Activated B cell treated with CpG ODN at 0.5 μM for 24 hours (primary cell): ENCODE measurements around the gene MOGAT2. TPM values are rescaled to one million over a fixed set of nuclear protein-coding genes. Genes with fewer than 3 reads are reported as not detected.

Experiments used
- ATAC-seq: fragments of 200-7000 bp; cut with Tn5 transposase; one replicate; pipeline ENCODE4 v1.10.0; 2021; ENCODE audit warnings: low read depth, mild to moderate bottlenecking, moderate library complexity
- CTCF ChIA-PET: fragments of 350-600 bp; sonication (Branson Sonifier 250); formaldehyde crosslinking; loops from one replicate; lab custom pipeline; 2021; ENCODE audit warnings: antibody characterized with exemption; lab: Charles Lee
- POLR2A ChIA-PET: fragments of 350-600 bp; sonication (Branson Sonifier 250); formaldehyde crosslinking; loops from one replicate; lab custom pipeline; 2021; ENCODE audit warnings: antibody characterized with exemption; lab: Charles Lee
- DNase-seq: peaks from one replicate; pipeline ENCODE4 v3.0.0; 2022
- H3K27ac Mint-ChIP-seq: one replicate; pipeline ENCODE4 v1.8.0; 2020; ENCODE audit warnings: mixed read lengths
- H3K27me3 Mint-ChIP-seq: one replicate; pipeline ENCODE4 v1.8.0; 2021; ENCODE audit warnings: mixed read lengths
- H3K36me3 Mint-ChIP-seq: one replicate; pipeline ENCODE4 v1.8.0; 2021; ENCODE audit warnings: low read depth, mixed read lengths
- H3K4me1 Mint-ChIP-seq: one replicate; pipeline ENCODE4 v1.8.0; 2021; ENCODE audit warnings: mixed read lengths
- H3K4me3 Mint-ChIP-seq: one replicate; pipeline ENCODE4 v1.8.0; 2020; ENCODE audit warnings: mild to moderate bottlenecking, mixed read lengths
- H3K9me3 Mint-ChIP-seq: one replicate; pipeline ENCODE4 v1.8.0; 2020; ENCODE audit warnings: mixed read lengths
- CTCF ChIP-seq: fragments of 200-600 bp; IDR thresholded peaks from one replicate; pipeline ENCODE4 v1.8.0; 2022; ENCODE audit warnings: antibody characterized with exemption, mild to moderate bottlenecking
- intact Hi-C: fragments of 100-400 bp; cut with micrococcal nuclease; formaldehyde crosslinking; loops from one replicate; pipeline ENCODE4 v1.15.1; 2024
- total RNA-seq: library from RNA; stranded (reverse); gene quantifications from 2 replicates; pipeline ENCODE4 v1.2.3, GENCODE V29; 2022

The MOGAT2 gene
- total RNA-seq, 1 donor from 2014 or later: 0.22 TPM

GRCh38 chr11:75725547-75726320 is 8.1 kb downstream of the MOGAT2 start:
- Mint-ChIP-seq H3K27me3 (no peaks in the 10 kb centered on the region), H3K27ac (no peak overlapping the region), H3K4me3 (no peak overlapping the region), H3K36me3 (no peaks in the 10 kb centered on the region), H3K4me1 (no peaks in the 10 kb centered on the region), H3K9me3 (no peaks in the 10 kb centered on the region)
- CTCF ChIA-PET: interaction anchor here (1.0 to 1.3 kb wide), 3 partner anchors 11 to 141 kb away, joined by 3 to 4 read pairs (median 3); no protein-coding TSS in a partner anchor
- ATAC-seq: no peak
- TF ChIP-seq CTCF: no peak
- intact Hi-C loops: no loop called here
- POLR2A ChIA-PET: no interaction called here
- DNase-seq: no peak

GRCh38 chr11:75728992-75729391 is 11.4 kb downstream of the MOGAT2 start:
- ATAC-seq: no peak
- Mint-ChIP-seq H3K4me3 (no peak overlapping the region), H3K9me3 (no peaks in the 10 kb centered on the region), H3K27ac (no peak overlapping the region), H3K4me1 (no peaks in the 10 kb centered on the region), H3K36me3 (no peaks in the 10 kb centered on the region), H3K27me3 (no peaks in the 10 kb centered on the region)
- intact Hi-C loops: no loop called here
- TF ChIP-seq CTCF: no peak
- CTCF ChIA-PET: no interaction called here
- POLR2A ChIA-PET: no interaction called here
- no peak for DNase-seq

GRCh38 chr11:75731095-75731494 is 13.5 kb downstream of the MOGAT2 start:
- no peak for TF ChIP-seq CTCF
- Mint-ChIP-seq H3K27ac (no peak overlapping the region), H3K36me3 (no peaks in the 10 kb centered on the region), H3K27me3 (no peaks in the 10 kb centered on the region), H3K9me3 (no peaks in the 10 kb centered on the region), H3K4me3 (no peak overlapping the region), H3K4me1 (no peaks in the 10 kb centered on the region)
- no peak for ATAC-seq
- intact Hi-C loops: no loop called here
- no peak for DNase-seq
- POLR2A ChIA-PET: no interaction called here
- CTCF ChIA-PET: no interaction called here

- ChIA-PET CTCF (no interaction called here), POLR2A (no interaction called here)
- DNase-seq: no peak
- no peak overlapping the region for H3K4me3 Mint-ChIP-seq
- H3K9me3 Mint-ChIP-seq: no peaks in the 10 kb centered on the region
- no peaks in the 10 kb centered on the region for H3K27me3 Mint-ChIP-seq
- H3K36me3 Mint-ChIP-seq: no peaks in the 10 kb centered on the region
- H3K4me1 Mint-ChIP-seq: no peaks in the 10 kb centered on the region
- no peak overlapping the region for H3K27ac Mint-ChIP-seq
- intact Hi-C loops: no loop called here
- no peak for TF ChIP-seq CTCF
- no peak for ATAC-seq
Observed at GRCh38 chr11:75733071-75733430, 15.4 kb downstream of the MOGAT2 start.

GRCh38 chr11:75733431-75734107 is 15.9 kb downstream of the MOGAT2 start:
- CTCF ChIA-PET: no interaction called here
- ATAC-seq (no peak), DNase-seq (no peak)
- no peaks in the 10 kb centered on the region for H3K27me3 Mint-ChIP-seq
- POLR2A ChIA-PET: no interaction called here
- TF ChIP-seq CTCF: no peak
- intact Hi-C loops: no loop called here
- H3K4me1 Mint-ChIP-seq: no peaks in the 10 kb centered on the region
- no peak overlapping the region for H3K27ac Mint-ChIP-seq
- H3K36me3 Mint-ChIP-seq: no peaks in the 10 kb centered on the region
- H3K4me3 Mint-ChIP-seq: no peak overlapping the region
- no peaks in the 10 kb centered on the region for H3K9me3 Mint-ChIP-seq
